ENCODE results near the gene DCUN1D4.

DNA sequence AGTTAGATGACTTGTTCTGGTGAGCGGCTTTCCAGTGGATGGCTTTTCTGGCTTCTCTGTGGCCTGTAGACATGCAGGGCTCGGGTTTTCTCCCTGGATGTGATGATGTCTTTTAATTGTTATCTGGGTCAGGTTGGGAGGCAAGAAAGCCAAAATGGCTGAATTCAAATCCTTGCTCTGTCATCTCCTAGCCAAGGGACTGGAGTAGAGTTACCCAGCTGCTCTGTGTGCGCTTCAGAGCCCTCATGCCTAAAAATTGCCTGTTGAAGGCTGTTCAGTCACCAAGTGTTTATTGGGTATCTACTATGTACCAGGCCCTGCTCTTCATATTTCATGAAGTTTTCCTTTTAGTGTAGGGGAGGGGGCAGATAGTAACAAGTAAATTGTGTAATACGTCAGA lies 7.3 kb downstream of the DCUN1D4 start:
- TF ChIP-seq, protein P1, sequence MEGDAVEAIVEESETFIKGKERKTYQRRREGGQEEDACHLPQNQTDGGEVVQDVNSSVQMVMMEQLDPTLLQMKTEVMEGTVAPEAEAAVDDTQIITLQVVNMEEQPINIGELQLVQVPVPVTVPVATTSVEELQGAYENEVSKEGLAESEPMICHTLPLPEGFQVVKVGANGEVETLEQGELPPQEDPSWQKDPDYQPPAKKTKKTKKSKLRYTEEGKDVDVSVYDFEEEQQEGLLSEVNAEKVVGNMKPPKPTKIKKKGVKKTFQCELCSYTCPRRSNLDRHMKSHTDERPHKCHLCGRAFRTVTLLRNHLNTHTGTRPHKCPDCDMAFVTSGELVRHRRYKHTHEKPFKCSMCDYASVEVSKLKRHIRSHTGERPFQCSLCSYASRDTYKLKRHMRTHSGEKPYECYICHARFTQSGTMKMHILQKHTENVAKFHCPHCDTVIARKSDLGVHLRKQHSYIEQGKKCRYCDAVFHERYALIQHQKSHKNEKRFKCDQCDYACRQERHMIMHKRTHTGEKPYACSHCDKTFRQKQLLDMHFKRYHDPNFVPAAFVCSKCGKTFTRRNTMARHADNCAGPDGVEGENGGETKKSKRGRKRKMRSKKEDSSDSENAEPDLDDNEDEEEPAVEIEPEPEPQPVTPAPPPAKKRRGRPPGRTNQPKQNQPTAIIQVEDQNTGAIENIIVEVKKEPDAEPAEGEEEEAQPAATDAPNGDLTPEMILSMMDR (conservative IDR thresholded peaks at IDR 0.05; ENCODE audit: low read length) = no peak
- no peak for TF ChIP-seq EZH2phosphoT487 (IDR thresholded peaks at IDR 0.05; ENCODE audit: borderline replicate concordance, low read depth, low read length)
